ENCODE data around the gene GSG1.

DNA sequence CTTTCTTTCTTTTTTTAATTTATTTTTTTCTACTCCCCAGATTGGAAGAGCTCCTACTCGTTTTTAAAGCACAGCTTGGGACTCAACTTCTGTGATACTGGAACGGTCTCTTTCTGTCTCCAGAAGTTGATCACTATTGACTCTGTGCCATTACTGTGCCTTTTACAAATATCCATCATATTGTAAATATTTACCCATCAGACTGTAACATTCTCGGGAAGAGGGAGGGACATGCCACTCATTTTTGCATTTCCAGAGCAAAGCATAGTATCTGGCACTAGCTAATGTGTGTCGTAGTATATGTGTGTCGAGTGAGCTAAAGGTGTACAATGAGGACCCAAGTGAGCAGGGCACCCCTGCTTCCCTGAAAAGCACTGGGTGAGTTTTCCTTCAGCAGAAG lies 24.0 kb upstream of the GSG1 start:
- TF ChIP-seq CTCF (IDR thresholded peaks at IDR 0.05) (no peak), POLR2A (IDR thresholded peaks at IDR 0.05) (no peak)

Measured in thyroid gland (tissue), 4 donors.